WTC11 (cell line): ENCODE results near the gene SND1. TPM values are rescaled to one million over a fixed set of nuclear protein-coding genes. Genes with fewer than 3 reads are reported as not detected.

Source experiments
- ATAC-seq: fragments of 200-7000 bp; cut with Tn5 transposase; 2 replicates; pipeline ENCODE4 v1.10.0; 2021; ENCODE audit warnings: mild to moderate bottlenecking, moderate library complexity
- CTCF ChIA-PET: fragments of 300-600 bp; sonication (Branson Sonifier 250); formaldehyde crosslinking; loops from one replicate; lab custom pipeline; 2021; ENCODE audit warnings: antibody characterized with exemption; lab: Charles Lee
- POLR2A ChIA-PET: fragments of 350-600 bp; sonication (Branson Sonifier 250); formaldehyde crosslinking; loops from one replicate; lab custom pipeline; 2021; ENCODE audit warnings: antibody characterized with exemption; lab: Charles Lee
- DNase-seq: peaks from one replicate; pipeline ENCODE4 v3.0.0; 2021; ENCODE audit warnings: low spot score
- H3K27ac Mint-ChIP-seq: 2 replicates; pipeline ENCODE4 v1.8.0; 2021; ENCODE audit warnings: mixed read lengths
- H3K27me3 Mint-ChIP-seq: 2 replicates; pipeline ENCODE4 v1.8.0; 2021; ENCODE audit warnings: low read depth, mild to moderate bottlenecking, moderate library complexity, mixed read lengths
- H3K36me3 Mint-ChIP-seq: 2 replicates; pipeline ENCODE4 v1.8.0; 2021; ENCODE audit warnings: mixed read lengths
- H3K4me1 Mint-ChIP-seq: 2 replicates; pipeline ENCODE4 v1.8.0; 2022; ENCODE audit warnings: mixed read lengths
- H3K4me3 Mint-ChIP-seq: 2 replicates; pipeline ENCODE4 v1.8.0; 2021; ENCODE audit warnings: mild to moderate bottlenecking, moderate library complexity, mixed read lengths
- H3K9me3 Mint-ChIP-seq: 2 replicates; pipeline ENCODE4 v1.8.0; 2021; ENCODE audit warnings: mixed read lengths
- ATF2 ChIP-seq: sonication (generic); formaldehyde crosslinking; IDR thresholded peaks from 2 replicates; pipeline ENCODE4 v1.8.1; 2022; ENCODE audit warnings: low read depth, missing genetic modification reagents, borderline replicate concordance
- ATF3 ChIP-seq: sonication (generic); formaldehyde crosslinking; conservative IDR thresholded peaks from 2 replicates; pipeline ENCODE4 v1.8.1; 2022; ENCODE audit warnings: mild to moderate bottlenecking, missing genetic modification reagents
- CREM ChIP-seq: sonication (generic); formaldehyde crosslinking; IDR thresholded peaks from 2 replicates; pipeline ENCODE4 v1.8.1; 2022; ENCODE audit warnings: mild to moderate bottlenecking, missing genetic modification reagents, moderate library complexity
- CTCF ChIP-seq: fragments of 200-600 bp; IDR thresholded peaks from 2 replicates; pipeline ENCODE4 v1.8.0; 2022; ENCODE audit warnings: antibody characterized with exemption
- ETV6 ChIP-seq: sonication (generic); formaldehyde crosslinking; IDR thresholded peaks from 2 replicates; pipeline ENCODE4 v1.8.1; 2022; ENCODE audit warnings: mild to moderate bottlenecking, missing genetic modification reagents
- FOXP1 ChIP-seq: sonication (generic); formaldehyde crosslinking; IDR thresholded peaks from 2 replicates; pipeline ENCODE4 v1.8.0; 2022; ENCODE audit warnings: missing genetic modification reagents, mild to moderate bottlenecking, moderate library complexity, borderline replicate concordance
- GABPB1 ChIP-seq: sonication (generic); formaldehyde crosslinking; IDR thresholded peaks from 2 replicates; pipeline ENCODE4 v1.8.1; 2023; ENCODE audit warnings: mild to moderate bottlenecking, missing genetic modification reagents
- HMGA2 ChIP-seq: fragments of 250-450 bp; sonication (Bioruptor Pico); IDR thresholded peaks from 2 replicates; pipeline ENCODE4 v1.4.0; 2021; ENCODE audit warnings: mild to moderate bottlenecking, moderate library complexity
- JUN ChIP-seq: sonication (generic); formaldehyde crosslinking; IDR thresholded peaks from 2 replicates; pipeline ENCODE4 v1.8.0; 2023; ENCODE audit warnings: mild to moderate bottlenecking, missing genetic modification reagents
- KAT7 ChIP-seq: sonication (generic); formaldehyde crosslinking; IDR thresholded peaks from 2 replicates; pipeline ENCODE4 v1.8.1; 2023; ENCODE audit warnings: missing genetic modification reagents, mild to moderate bottlenecking, borderline replicate concordance
- MAX ChIP-seq: sonication (generic); formaldehyde crosslinking; IDR thresholded peaks from 2 replicates; pipeline ENCODE4 v1.8.0; 2022; ENCODE audit warnings: mild to moderate bottlenecking, missing genetic modification reagents
- MLX ChIP-seq: sonication (generic); formaldehyde crosslinking; IDR thresholded peaks from 2 replicates; pipeline ENCODE4 v1.8.1; 2023; ENCODE audit warnings: mild to moderate bottlenecking, missing genetic modification reagents, moderate library complexity
- NFYB ChIP-seq: sonication (generic); formaldehyde crosslinking; conservative IDR thresholded peaks from 2 replicates; pipeline ENCODE4 v1.8.0; 2022; ENCODE audit warnings: low read depth, missing genetic modification reagents
- RORB ChIP-seq: fragments of 250-450 bp; sonication (Bioruptor Pico); IDR thresholded peaks from 2 replicates; pipeline ENCODE4 v1.9.0; 2021; ENCODE audit warnings: mild to moderate bottlenecking
- SMAD3 ChIP-seq: sonication (generic); formaldehyde crosslinking; IDR thresholded peaks from 2 replicates; pipeline ENCODE4 v1.8.0; 2022; ENCODE audit warnings: missing genetic modification reagents, mild to moderate bottlenecking, borderline replicate concordance
- SMAD4 ChIP-seq: sonication (generic); formaldehyde crosslinking; IDR thresholded peaks from 2 replicates; pipeline ENCODE4 v1.8.0; 2022; ENCODE audit warnings: mild to moderate bottlenecking, missing genetic modification reagents
- SP1 ChIP-seq: sonication (generic); formaldehyde crosslinking; conservative IDR thresholded peaks from 2 replicates; pipeline ENCODE4 v1.8.1; 2022; ENCODE audit warnings: missing genetic modification reagents
- TEAD1 ChIP-seq: sonication (generic); formaldehyde crosslinking; IDR thresholded peaks from 2 replicates; pipeline ENCODE4 v1.8.0; 2022; ENCODE audit warnings: mild to moderate bottlenecking, missing genetic modification reagents
- TP53 ChIP-seq: sonication (generic); formaldehyde crosslinking; IDR thresholded peaks from 2 replicates; pipeline ENCODE4 v1.8.1; 2023; ENCODE audit warnings: mild to moderate bottlenecking, missing genetic modification reagents
- USF2 ChIP-seq: sonication (generic); formaldehyde crosslinking; IDR thresholded peaks from 2 replicates; pipeline ENCODE4 v1.8.1; 2023; ENCODE audit warnings: mild to moderate bottlenecking, missing genetic modification reagents, moderate library complexity
- ZBTB21 ChIP-seq: sonication (generic); formaldehyde crosslinking; IDR thresholded peaks from 2 replicates; pipeline ENCODE4 v1.8.1; 2023; ENCODE audit warnings: mild to moderate bottlenecking, missing genetic modification reagents, borderline replicate concordance
- ZMAT4 ChIP-seq: fragments of 250-450 bp; sonication (Bioruptor Pico); IDR thresholded peaks from 2 replicates; pipeline ENCODE4 v1.9.0; 2021; ENCODE audit warnings: mild to moderate bottlenecking
- ZNF138 ChIP-seq: sonication (generic); formaldehyde crosslinking; conservative IDR thresholded peaks from 2 replicates; pipeline ENCODE4 v1.8.1; 2022; ENCODE audit warnings: mild to moderate bottlenecking, moderate library complexity, missing genetic modification reagents
- ZNF281 ChIP-seq: sonication (generic); formaldehyde crosslinking; IDR thresholded peaks from 2 replicates; pipeline ENCODE4 v1.8.0; 2023; ENCODE audit warnings: mild to moderate bottlenecking, missing genetic modification reagents
- ZNF317 ChIP-seq: sonication (generic); formaldehyde crosslinking; IDR thresholded peaks from 2 replicates; pipeline ENCODE4 v1.8.1; 2023; ENCODE audit warnings: low read depth, mild to moderate bottlenecking, moderate library complexity, missing genetic modification reagents, borderline replicate concordance
- ZNF396 ChIP-seq: fragments of 250-450 bp; sonication (Bioruptor Pico); IDR thresholded peaks from 2 replicates; pipeline ENCODE4 v1.8.0; 2021; ENCODE audit warnings: mild to moderate bottlenecking, moderate library complexity, borderline replicate concordance
- ZNF423 ChIP-seq: fragments of 250-450 bp; sonication (Bioruptor Pico); IDR thresholded peaks from 2 replicates; pipeline ENCODE4 v2.1.2; 2022; ENCODE audit warnings: mild to moderate bottlenecking, moderate library complexity
- ZNF671 ChIP-seq: fragments of 250-450 bp; sonication (Bioruptor Pico); IDR thresholded peaks from 2 replicates; pipeline ENCODE4 v1.8.0; 2021; ENCODE audit warnings: mild to moderate bottlenecking
- total RNA-seq: library from RNA; stranded (reverse); gene quantifications from 3 replicates; pipeline ENCODE4 v1.2.3, GENCODE V29; 2021

SND1 gene
- total RNA-seq, 1 experiment from 2014 or later: 261 TPM

GRCh38 chr7:128135159-128135514 is 483.1 kb downstream of the SND1 start (continued):
- TF ChIP-seq ZNF317 (0 out of 2 replicates have a peak, but pooled peaks have one; percentile 10), MAX (CRISPR knock-in tag) (peak; percentile 73; the same call in 1 of the 2 replicates), ZNF671 (no peak), JUN (CRISPR knock-in tag) (no peak), TP53 (CRISPR knock-in tag) (no peak; the same call in 1 of the 2 replicates), ZMAT4 (CRISPR knock-in tag) (no peak), SMAD3 (0 out of 2 replicates have a peak, but pooled peaks have one; percentile 64), TEAD1 (CRISPR knock-in tag) (no peak), NFYB (CRISPR knock-in tag) (0 out of 2 replicates have a peak, but pooled peaks have one; percentile 17), HMGA2 (no peak), KAT7 (0 out of 2 replicates have a peak, but pooled peaks have one; percentile 54), ZNF396 (no peak), SMAD4 (CRISPR knock-in tag) (no peak), SP1 (no peak), USF2 (CRISPR knock-in tag) (no peak)

- H3K4me3 Mint-ChIP-seq: peak overlapping the region; percentile 71
- peaks cover 9% of the 10 kb centered on the region for H3K9me3 Mint-ChIP-seq
- ATAC-seq (peak; percentile 76), DNase-seq (peak; percentile 55)
- peaks cover 74% of the 10 kb centered on the region for H3K27me3 Mint-ChIP-seq
- ChIA-PET CTCF (interaction anchor here (0.6 to 5.6 kb wide), 45 partner anchors 10 to 768 kb away, joined by 3 to 198 read pairs (median 4); partner anchors contain the start of gene LRRC4), POLR2A (interaction anchor here (0.6 to 1.4 kb wide), 3 partner anchors 32 to 64 kb away, joined by 3 to 4 read pairs (median 3); no protein-coding TSS in a partner anchor)
- H3K36me3 Mint-ChIP-seq: peaks cover 6% of the 10 kb centered on the region; the same call in 1 of the 2 replicates
- H3K27ac Mint-ChIP-seq: no peak overlapping the region
- peaks cover 10% of the 10 kb centered on the region for H3K4me1 Mint-ChIP-seq
- no peak for TF ChIP-seq ZBTB21 (CRISPR knock-in tag)
- TF ChIP-seq MAX (CRISPR knock-in tag): peak; percentile 85; the same call in 1 of the 2 replicates
- peak; percentile 13; the same call in 1 of the 2 replicates for TF ChIP-seq ZNF281 (CRISPR knock-in tag)
- TF ChIP-seq CTCF: peak; percentile 91
- TF ChIP-seq ZNF317: 0 out of 2 replicates have a peak, but pooled peaks have one; percentile 3
- TF ChIP-seq ZNF138 (CRISPR knock-in tag): no peak
- TF ChIP-seq ZNF423: peak; percentile 80
- TF ChIP-seq FOXP1 (CRISPR knock-in tag): peak; percentile 84
- TF ChIP-seq CREM: peak; percentile 47; the same call in 1 of the 2 replicates
- no peak for TF ChIP-seq ATF3
- TF ChIP-seq GABPB1: no peak
- TF ChIP-seq SP1: 0 out of 2 replicates have a peak, but pooled peaks have one; percentile 61
- no peak for TF ChIP-seq ATF2 (CRISPR knock-in tag)
- TF ChIP-seq RORB (CRISPR knock-in tag): no peak
- TF ChIP-seq MLX (CRISPR knock-in tag): no peak
- peak; percentile 73; the same call in 1 of the 2 replicates for TF ChIP-seq ETV6 (CRISPR knock-in tag)
Observed at GRCh38 chr7:128135515-128136214, 483.7 kb downstream of the SND1 start.
